ENCODE data around the gene RIC1.

Gene RIC1

GRCh38 chr9:5813824-5814223, 184.9 kb downstream of the RIC1 start:
- no peak for TF ChIP-seq Cebpa-rat (IDR thresholded peaks at IDR 0.05)
- no peaks in the 10 kb centered on the region for H3K27me3 ChIP-seq
- H3K36me3 ChIP-seq = peaks cover 8 to 57% (median 26%) of the 10 kb centered on the region in 11 experiments; a peak in 16 of 22 replicates
- H3K4me3 ChIP-seq = no peak overlapping the region
- no peak overlapping the region for H3K4me2 ChIP-seq
- no peaks in the 10 kb centered on the region for H3K9me3 ChIP-seq (replicated peaks in 1 of 11)
- no peak overlapping the region for H3K9ac ChIP-seq
- no peak overlapping the region for H3K27ac ChIP-seq
- no peaks in the 10 kb centered on the region for H4K20me1 ChIP-seq
- H3K4me1 ChIP-seq = peaks cover 0 to 6% (median 0%) of the 10 kb centered on the region in 10 experiments; a peak in 1 of 20 replicates

- TF ChIP-seq Cebpa-rat (IDR thresholded peaks at IDR 0.05) = no peak
- no peak overlapping the region for H3K27ac ChIP-seq
- H3K27me3 ChIP-seq = no peaks in the 10 kb centered on the region
- H3K36me3 ChIP-seq = peaks cover 4 to 48% (median 22%) of the 10 kb centered on the region in 11 experiments; a peak in 13 of 22 replicates
- H3K9ac ChIP-seq = no peak overlapping the region
- no peaks in the 10 kb centered on the region for H3K9me3 ChIP-seq (replicated peaks in 1 of 11)
- peaks cover 0 to 6% (median 0%) of the 10 kb centered on the region in 10 experiments; a peak in 1 of 20 replicates for H3K4me1 ChIP-seq
- H4K20me1 ChIP-seq = no peaks in the 10 kb centered on the region
- H3K4me3 ChIP-seq = no peak overlapping the region
- no peak overlapping the region for H3K4me2 ChIP-seq
Observed at GRCh38 chr9:5815461-5815860, 186.6 kb downstream of the RIC1 start.

GRCh38 chr9:5817862-5818261, 189.0 kb downstream of the RIC1 start:
- Histone ChIP-seq H3K9ac (no peak overlapping the region), H3K9me3 (replicated peaks in 1 of 11) (no peaks in the 10 kb centered on the region), H3K4me2 (no peak overlapping the region), H3K4me1 (peaks cover 0 to 6% (median 0%) of the 10 kb centered on the region in 10 experiments; a peak in 1 of 20 replicates), H3K27me3 (no peaks in the 10 kb centered on the region), H4K20me1 (no peaks in the 10 kb centered on the region), H3K4me3 (no peak overlapping the region), H3K27ac (no peak overlapping the region), H3K36me3 (peaks cover 4 to 40% (median 20%) of the 10 kb centered on the region in 11 experiments; a peak in 17 of 22 replicates)
- TF ChIP-seq Cebpa-rat (IDR thresholded peaks at IDR 0.05) = no peak

- Histone ChIP-seq H3K4me2 (no peak overlapping the region), H3K9ac (no peak overlapping the region), H3K27me3 (no peaks in the 10 kb centered on the region), H4K20me1 (no peaks in the 10 kb centered on the region), H3K4me3 (no peak overlapping the region), H3K27ac (no peak overlapping the region), H3K36me3 (peaks cover 4 to 45% (median 22%) of the 10 kb centered on the region in 11 experiments; a peak in 16 of 22 replicates), H3K9me3 (replicated peaks in 1 of 11) (no peaks in the 10 kb centered on the region), H3K4me1 (peaks cover 0 to 6% (median 0%) of the 10 kb centered on the region in 10 experiments; a peak in 1 of 20 replicates)
- no peak for TF ChIP-seq Cebpa-rat (IDR thresholded peaks at IDR 0.05)
Observed at GRCh38 chr9:5818424-5819142, 189.7 kb downstream of the RIC1 start.

- Histone ChIP-seq H3K36me3 (peaks cover 7 to 47% (median 25%) of the 10 kb centered on the region in 11 experiments; a peak in 18 of 22 replicates), H4K20me1 (no peaks in the 10 kb centered on the region), H3K27me3 (no peaks in the 10 kb centered on the region), H3K9ac (no peak overlapping the region), H3K9me3 (replicated peaks in 1 of 11) (no peaks in the 10 kb centered on the region), H3K27ac (no peak overlapping the region), H3K4me3 (no peak overlapping the region), H3K4me1 (peaks cover 0 to 6% (median 0%) of the 10 kb centered on the region in 10 experiments; a peak in 1 of 20 replicates), H3K4me2 (no peak overlapping the region)
- TF ChIP-seq Cebpa-rat (IDR thresholded peaks at IDR 0.05) = no peak
Observed at GRCh38 chr9:5819174-5819573, 190.3 kb downstream of the RIC1 start.

GRCh38 chr9:5820425-5820824, 191.5 kb downstream of the RIC1 start:
- H3K4me1 ChIP-seq = peaks cover 0 to 6% (median 0%) of the 10 kb centered on the region in 10 experiments; a peak in 1 of 20 replicates
- H3K4me2 ChIP-seq = no peak overlapping the region
- no peak for TF ChIP-seq Cebpa-rat (IDR thresholded peaks at IDR 0.05)

GRCh38 chr9:5825223-5825622, 196.3 kb downstream of the RIC1 start:
- Histone ChIP-seq H3K4me2 (no peak overlapping the region), H3K4me3 (no peak overlapping the region), H3K36me3 (peaks cover 7 to 43% (median 34%) of the 10 kb centered on the region in 11 experiments; a peak in 19 of 22 replicates), H3K27me3 (no peaks in the 10 kb centered on the region), H4K20me1 (no peaks in the 10 kb centered on the region), H3K9me3 (replicated peaks in 1 of 11) (no peaks in the 10 kb centered on the region), H3K9ac (no peak overlapping the region), H3K27ac (no peak overlapping the region), H3K4me1 (no peaks in the 10 kb centered on the region)
- TF ChIP-seq Cebpa-rat (IDR thresholded peaks at IDR 0.05) = no peak

More at GRCh38 chr9:5820425-5820824, 191.5 kb downstream of the RIC1 start:
- no peaks in the 10 kb centered on the region for H4K20me1 ChIP-seq
- no peaks in the 10 kb centered on the region for H3K9me3 ChIP-seq (replicated peaks in 1 of 11)
- H3K36me3 ChIP-seq = peaks cover 8 to 53% (median 31%) of the 10 kb centered on the region in 11 experiments; a peak in 18 of 22 replicates
- H3K27ac ChIP-seq = no peak overlapping the region
- no peaks in the 10 kb centered on the region for H3K27me3 ChIP-seq
- H3K4me3 ChIP-seq = no peak overlapping the region
- H3K9ac ChIP-seq = no peak overlapping the region

Measured in BLaER1 treated with 17β-estradiol and CSF1 and Interleukin-3, amounts not matched to agents 10 nM and 100 nM (cell line).